SK-N-SH (cell line): ENCODE measurements around the gene ASCC3. TPM values are rescaled to one million over a fixed set of nuclear protein-coding genes. Genes with fewer than 3 reads are reported as not detected.

Source experiments
- CTCF ChIA-PET: fragments of 300-600, 350-600 bp; formaldehyde crosslinking; extraction: SDS; loops from one replicate; lab custom pipeline; 2021; lab: Yijun Ruan, JAX
- POLR2A ChIA-PET: fragments of 350-600 bp; sonication (Branson Sonifier 250); formaldehyde crosslinking; extraction: SDS; loops from one replicate; lab custom pipeline; 2020; ENCODE audit warnings: antibody characterized with exemption, inconsistent platforms; lab: Yijun Ruan, JAX
- DNase-seq: peaks from one replicate; pipeline ENCODE4 v3.0.0; 2012
- H2AFZ ChIP-seq: fragments of 200-600 bp; sonication (generic); 2 replicates; pipeline ENCODE4 v1.8.1; 2016; ENCODE audit warnings: antibody characterized with exemption, mild to moderate bottlenecking, low read depth
- H3F3A ChIP-seq: fragments of 200-600 bp; sonication (generic); replicated peaks from 2 replicates; pipeline ENCODE3; 2016; ENCODE audit warnings: antibody characterized with exemption, mild to moderate bottlenecking; ENCODE audit not compliant: insufficient read depth
- H3K27ac ChIP-seq, 2 experiments: fragments of 200-500 bp in 1 of 2; fragments of 200-600 bp in 1 of 2; sonication (Bioruptor generic) in 1 of 2; sonication (generic), shearing (Covaris generic) in 1 of 2; 2 replicates each; pipeline versions ENCODE4 v1.5.1 to v1.6.1; 2014 to 2016; ENCODE audit warnings: low read depth in 2 of 2, inconsistent platforms in 1 of 2, low read length in 1 of 2, mild to moderate bottlenecking in 1 of 2, mixed read lengths in 1 of 2
- H3K27me3 ChIP-seq: fragments of 200-600 bp; sonication (generic), shearing (Covaris generic); 2 replicates; pipeline ENCODE4 v1.6.1; 2016; ENCODE audit warnings: mixed run types; ENCODE audit not compliant: insufficient read depth
- H3K36me3 ChIP-seq, 2 experiments: fragments of 200-500 bp in 1 of 2; fragments of 200-600 bp in 1 of 2; sonication (Bioruptor generic) in 1 of 2; sonication (generic) in 1 of 2; replicated peaks in 1 of 2; 2 replicates each; pipeline versions ENCODE3 to v1.5.1; 2014 to 2016; ENCODE audit warnings: low read length in 1 of 2, mild to moderate bottlenecking in 1 of 2; ENCODE audit not compliant: insufficient read depth in 2 of 2, control insufficient read depth in 1 of 2
- H3K4me1 ChIP-seq, 2 experiments: fragments of 200-500 bp in 1 of 2; fragments of 200-600 bp in 1 of 2; sonication (Bioruptor generic) in 1 of 2; sonication (generic), shearing (Covaris generic) in 1 of 2; 2 replicates each; pipeline versions ENCODE4 v1.5.1 to v1.6.1; 2014 to 2016; ENCODE audit warnings: low read depth in 1 of 2, low read length in 1 of 2, mixed run types in 1 of 2; ENCODE audit not compliant: insufficient read depth in 2 of 2, control insufficient read depth in 1 of 2
- H3K4me2 ChIP-seq: fragments of 200-600 bp; sonication (generic), shearing (Covaris generic); 2 replicates; pipeline ENCODE4 v1.6.1; 2017; ENCODE audit warnings: mixed run types
- H3K4me3 ChIP-seq, 2 experiments: fragments of 200-500 bp in 1 of 2; fragments of 200-600 bp in 1 of 2; sonication (Bioruptor generic) in 1 of 2; sonication (generic), shearing (Covaris generic) in 1 of 2; 2 replicates each; pipeline versions ENCODE4 v1.5.1 to v1.8.1; 2014 to 2016; ENCODE audit warnings: low read depth in 2 of 2, inconsistent platforms in 1 of 2, low read length in 1 of 2, mild to moderate bottlenecking in 1 of 2, mixed read lengths in 1 of 2, moderate library complexity in 1 of 2
- H3K79me2 ChIP-seq: fragments of 200-600 bp; sonication (generic); 2 replicates; pipeline ENCODE4 v1.8.1; 2017; ENCODE audit warnings: mild to moderate bottlenecking; ENCODE audit not compliant: insufficient read depth
- H3K9ac ChIP-seq: fragments of 200-600 bp; sonication (generic); 2 replicates; pipeline ENCODE4 v1.6.1; 2017; ENCODE audit warnings: mixed run types
- H3K9me2 ChIP-seq: fragments of 200-600 bp; sonication (generic); 2 replicates; pipeline ENCODE4 v1.6.1; 2017; ENCODE audit warnings: mixed run types
- H3K9me3 ChIP-seq: fragments of 200-600 bp; sonication (generic); 2 replicates; pipeline ENCODE4 v1.6.1; 2017; ENCODE audit warnings: mixed run types, mild to moderate bottlenecking, moderate library complexity
- H4K20me1 ChIP-seq: fragments of 200-600 bp; sonication (generic); 2 replicates; pipeline ENCODE4 v1.6.1; 2017; ENCODE audit warnings: mild to moderate bottlenecking, mixed run types; ENCODE audit not compliant: insufficient read depth
- EP300 ChIP-seq, 2 experiments: IDR thresholded peaks; 2 replicates each; pipeline versions ENCODE4 v1.4.0 to v1.6.1; 2012; ENCODE audit warnings: borderline replicate concordance in 1 of 2, low read depth in 1 of 2, low read length in 1 of 2
- FOXM1 ChIP-seq: IDR thresholded peaks from 2 replicates; pipeline ENCODE4 v1.4.0; 2012; ENCODE audit warnings: low read depth, mild to moderate bottlenecking
- MEF2A ChIP-seq: IDR thresholded peaks from 2 replicates; pipeline ENCODE4 v1.4.0; 2012; ENCODE audit warnings: low read depth, borderline replicate concordance
- RAD21 ChIP-seq: IDR thresholded peaks from 2 replicates; pipeline ENCODE4 v1.6.1; 2012; ENCODE audit warnings: mild to moderate bottlenecking, low read length
- RCOR1 ChIP-seq: fragments of 150-350 bp; IDR thresholded peaks from 2 replicates; pipeline ENCODE4 v1.6.1; 2017; ENCODE audit warnings: antibody characterized with exemption, low read length
- RFX5 ChIP-seq: IDR thresholded peaks from 2 replicates; pipeline ENCODE4 v1.6.1; 2012; ENCODE audit warnings: mild to moderate bottlenecking, improper control_type of control experiment, low read length
- SMC3 ChIP-seq: IDR thresholded peaks from 2 replicates; pipeline ENCODE4 v1.6.1; 2012; ENCODE audit warnings: low read depth, low read length, improper control_type of control experiment
- TAF1 ChIP-seq: IDR thresholded peaks from 2 replicates; pipeline ENCODE4 v1.6.1; 2012; ENCODE audit warnings: low read depth, mild to moderate bottlenecking, low read length, moderate library complexity, borderline replicate concordance
- TCF12 ChIP-seq: IDR thresholded peaks from 2 replicates; pipeline ENCODE4 v1.4.0; 2012
- WGBS: methylation state at CpG from one replicate; pipeline ENCODE4 v1.1.6; 2017; ENCODE audit warnings: low lambda C conversion rate; 5-methylcytosine and 5-hydroxymethylcytosine counted together
- polyA plus RNA-seq, 3 experiments: library from polyadenylated mRNA; depleted of rRNA; stranded (reverse); fragments of >200 nt; gene quantifications; 2 replicates each; pipeline ENCODE4 v1.2.3, GENCODE V29; 2012
- TF ChIP-seq, protein P1 (sequence below): IDR thresholded peaks from 2 replicates; pipeline ENCODE4 v1.6.1; 2012; ENCODE audit warnings: mild to moderate bottlenecking, low read depth, low read length, moderate library complexity
- TF ChIP-seq, protein P2 (sequence below): fragments of 150-350 bp; IDR thresholded peaks from 2 replicates; pipeline ENCODE4 v1.6.1; 2016; ENCODE audit warnings: mild to moderate bottlenecking, low read depth, low read length
- TF ChIP-seq, protein P3 (sequence below): IDR thresholded peaks from 2 replicates; pipeline ENCODE4 v1.4.0; 2012; ENCODE audit warnings: low read depth, borderline replicate concordance

The ASCC3 gene
- polyA plus RNA-seq, 1 of the 3 experiments (the other 2 are of a cell fraction): 17.9 TPM

DNA sequence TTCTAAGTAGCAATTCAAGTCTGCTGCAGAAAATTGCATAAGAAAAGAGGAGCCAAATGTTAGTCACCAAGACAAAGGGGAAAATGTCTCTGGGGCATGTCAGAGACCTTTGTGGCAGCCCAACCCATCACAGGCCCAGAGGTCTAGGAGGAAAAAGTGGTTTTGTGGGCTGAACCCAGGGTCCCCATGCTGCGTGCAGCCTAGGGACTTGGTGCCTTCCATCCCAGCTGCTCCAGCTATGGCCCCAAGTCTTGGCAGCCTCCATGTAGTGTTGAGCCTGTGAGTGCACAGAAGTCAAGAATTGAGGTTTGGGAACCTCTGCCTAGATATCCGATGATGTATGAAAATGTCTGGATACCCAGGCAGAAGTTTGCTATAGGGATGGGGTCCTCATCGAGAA lies 181.1 kb downstream of the ASCC3 start:
- Histone ChIP-seq H3K36me3 (peaks cover 0 to 22% of the 10 kb centered on the region in 2 experiments), H3K4me3 (no peak overlapping the region), H3K9ac (no peak overlapping the region), H3K4me1 (no peaks in the 10 kb centered on the region), H3F3A (no peaks in the 10 kb centered on the region), H4K20me1 (no peaks in the 10 kb centered on the region), H3K9me3 (no peaks in the 10 kb centered on the region), H3K4me2 (no peak overlapping the region), H2AFZ (no peak overlapping the region), H3K27ac (no peak overlapping the region), H3K27me3 (no peaks in the 10 kb centered on the region), H3K79me2 (peaks cover 3% of the 10 kb centered on the region; the same call in 1 of the 2 replicates), H3K9me2 (no peaks in the 10 kb centered on the region; the same call in 1 of the 2 replicates)
- TF ChIP-seq MEF2A: no peak
- TF ChIP-seq RAD21: no peak
- WGBS: 100% methylated on average over 3 of the region's 3 CpGs
- no peak for DNase-seq
- ChIA-PET POLR2A (no interaction called here), CTCF (no interaction called here)

DNA sequence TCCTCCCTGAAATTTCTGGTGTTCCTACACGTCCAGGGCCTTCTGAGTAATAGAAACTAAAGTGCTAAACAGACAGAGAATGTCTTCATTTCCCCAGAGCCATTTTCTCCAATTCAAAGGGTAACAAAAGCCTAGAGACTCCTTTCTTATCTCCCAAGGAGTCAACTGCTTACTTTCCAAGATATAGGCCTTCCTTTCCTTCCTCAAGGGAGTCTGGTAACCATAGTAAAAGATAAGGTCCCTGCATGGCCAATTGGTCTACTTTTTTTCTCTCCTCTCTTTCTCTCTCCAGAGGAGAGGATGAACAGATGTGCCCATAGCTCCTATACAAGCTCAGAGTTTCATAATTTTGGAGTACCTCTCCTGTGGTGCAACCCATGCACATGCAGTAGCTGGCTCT lies 185.7 kb downstream of the ASCC3 start:
- no peaks in the 10 kb centered on the region for H4K20me1 ChIP-seq
- H3K9me2 ChIP-seq: no peaks in the 10 kb centered on the region; the same call in 1 of the 2 replicates
- TF ChIP-seq SMC3: no peak
- no peak for TF ChIP-seq FOXM1
- TF ChIP-seq RCOR1: no peak
- TF ChIP-seq MEF2A: no peak
- TF ChIP-seq EP300 (IDR thresholded peaks at IDR 0.05; ENCODE audit: borderline replicate concordance in 1 of 2, low read depth in 1 of 2, low read length in 1 of 2): no peak
- no peaks in the 10 kb centered on the region for H3F3A ChIP-seq
- no peak overlapping the region for H3K9ac ChIP-seq
- H3K4me2 ChIP-seq: no peak overlapping the region
- H3K27ac ChIP-seq: no peak overlapping the region
- no peaks in the 10 kb centered on the region for H3K9me3 ChIP-seq
- whole genome bisulfite sequencing: 85% methylated on average over 1 of the region's 1 CpG
- H3K36me3 ChIP-seq: peaks cover 0 to 14% of the 10 kb centered on the region in 2 experiments
- CTCF ChIA-PET: interaction anchor here (0.7 kb wide), 1 partner anchor 19 kb away, joined by 3 read pairs; no protein-coding TSS in a partner anchor
- H3K79me2 ChIP-seq: no peaks in the 10 kb centered on the region
- POLR2A ChIA-PET: no interaction called here
- H3K4me1 ChIP-seq: no peaks in the 10 kb centered on the region; a peak in 1 of 4 replicates
- H2AFZ ChIP-seq: no peak overlapping the region
- DNase-seq: no peak
- H3K4me3 ChIP-seq: no peak overlapping the region
- H3K27me3 ChIP-seq: no peaks in the 10 kb centered on the region

DNA sequence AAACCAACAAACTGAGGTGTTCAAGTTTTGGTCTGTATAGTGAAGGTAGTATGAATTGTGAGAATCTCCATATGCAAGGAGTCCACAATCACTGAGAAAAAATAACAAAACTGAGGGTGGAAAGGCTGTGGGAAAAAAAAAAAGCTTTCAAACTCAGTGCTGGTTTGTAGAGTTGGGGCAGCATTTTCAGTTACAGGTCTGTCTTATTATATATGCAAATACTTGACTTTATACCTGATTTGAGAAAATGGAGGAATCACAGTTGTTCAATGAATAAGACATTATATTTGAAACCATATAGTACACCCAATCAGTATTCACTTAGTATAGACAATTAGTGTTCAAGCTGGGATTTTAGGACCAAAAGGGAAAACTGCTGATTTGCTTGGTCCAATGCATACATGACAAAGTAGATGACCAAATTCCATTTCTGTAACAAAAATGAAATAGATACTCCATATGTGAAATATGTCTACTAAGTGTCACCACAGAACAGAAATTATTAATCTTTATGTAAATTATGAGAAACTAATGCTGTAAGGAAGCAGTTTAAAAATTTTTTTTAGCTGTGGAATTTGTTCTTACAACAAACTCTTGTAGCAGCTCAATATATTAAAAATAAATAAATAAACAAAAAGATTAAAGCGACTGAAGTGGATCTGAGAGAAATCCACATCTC lies 187.7 kb downstream of the ASCC3 start:
- ChIA-PET CTCF (interaction anchor here (0.6 kb wide), 1 partner anchor 1306 kb away, joined by 3 read pairs; no protein-coding TSS in a partner anchor), POLR2A (interaction anchor here (0.6 kb wide), 1 partner anchor 272 kb away, joined by 4 read pairs; no protein-coding TSS in a partner anchor)
- no peaks in the 10 kb centered on the region for H3K27me3 ChIP-seq
- H3K36me3 ChIP-seq: peaks cover 0 to 10% of the 10 kb centered on the region in 2 experiments
- no peak for DNase-seq
- H3K9ac ChIP-seq: no peak overlapping the region
- H3F3A ChIP-seq: no peaks in the 10 kb centered on the region
- H3K4me1 ChIP-seq: no peaks in the 10 kb centered on the region; a peak in 1 of 4 replicates
- no peaks in the 10 kb centered on the region; the same call in 1 of the 2 replicates for H3K9me2 ChIP-seq
- no peaks in the 10 kb centered on the region for H4K20me1 ChIP-seq
- no peak overlapping the region for H2AFZ ChIP-seq
- H3K4me3 ChIP-seq: no peak overlapping the region
- H3K9me3 ChIP-seq: no peaks in the 10 kb centered on the region
- 97% methylated on average over 1 of the region's 1 CpG for WGBS
- H3K4me2 ChIP-seq: no peak overlapping the region
- no peak overlapping the region for H3K27ac ChIP-seq
- H3K79me2 ChIP-seq: no peaks in the 10 kb centered on the region
- TF ChIP-seq RFX5 (no peak), EP300 (IDR thresholded peaks at IDR 0.05; ENCODE audit: borderline replicate concordance in 1 of 2, low read depth in 1 of 2, low read length in 1 of 2) (no peak), TAF1 (no peak), MEF2A (no peak), TCF12 (no peak), RAD21 (no peak)
- TF ChIP-seq, protein P1, sequence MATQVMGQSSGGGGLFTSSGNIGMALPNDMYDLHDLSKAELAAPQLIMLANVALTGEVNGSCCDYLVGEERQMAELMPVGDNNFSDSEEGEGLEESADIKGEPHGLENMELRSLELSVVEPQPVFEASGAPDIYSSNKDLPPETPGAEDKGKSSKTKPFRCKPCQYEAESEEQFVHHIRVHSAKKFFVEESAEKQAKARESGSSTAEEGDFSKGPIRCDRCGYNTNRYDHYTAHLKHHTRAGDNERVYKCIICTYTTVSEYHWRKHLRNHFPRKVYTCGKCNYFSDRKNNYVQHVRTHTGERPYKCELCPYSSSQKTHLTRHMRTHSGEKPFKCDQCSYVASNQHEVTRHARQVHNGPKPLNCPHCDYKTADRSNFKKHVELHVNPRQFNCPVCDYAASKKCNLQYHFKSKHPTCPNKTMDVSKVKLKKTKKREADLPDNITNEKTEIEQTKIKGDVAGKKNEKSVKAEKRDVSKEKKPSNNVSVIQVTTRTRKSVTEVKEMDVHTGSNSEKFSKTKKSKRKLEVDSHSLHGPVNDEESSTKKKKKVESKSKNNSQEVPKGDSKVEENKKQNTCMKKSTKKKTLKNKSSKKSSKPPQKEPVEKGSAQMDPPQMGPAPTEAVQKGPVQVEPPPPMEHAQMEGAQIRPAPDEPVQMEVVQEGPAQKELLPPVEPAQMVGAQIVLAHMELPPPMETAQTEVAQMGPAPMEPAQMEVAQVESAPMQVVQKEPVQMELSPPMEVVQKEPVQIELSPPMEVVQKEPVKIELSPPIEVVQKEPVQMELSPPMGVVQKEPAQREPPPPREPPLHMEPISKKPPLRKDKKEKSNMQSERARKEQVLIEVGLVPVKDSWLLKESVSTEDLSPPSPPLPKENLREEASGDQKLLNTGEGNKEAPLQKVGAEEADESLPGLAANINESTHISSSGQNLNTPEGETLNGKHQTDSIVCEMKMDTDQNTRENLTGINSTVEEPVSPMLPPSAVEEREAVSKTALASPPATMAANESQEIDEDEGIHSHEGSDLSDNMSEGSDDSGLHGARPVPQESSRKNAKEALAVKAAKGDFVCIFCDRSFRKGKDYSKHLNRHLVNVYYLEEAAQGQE: no peak
- TF ChIP-seq, protein P2, sequence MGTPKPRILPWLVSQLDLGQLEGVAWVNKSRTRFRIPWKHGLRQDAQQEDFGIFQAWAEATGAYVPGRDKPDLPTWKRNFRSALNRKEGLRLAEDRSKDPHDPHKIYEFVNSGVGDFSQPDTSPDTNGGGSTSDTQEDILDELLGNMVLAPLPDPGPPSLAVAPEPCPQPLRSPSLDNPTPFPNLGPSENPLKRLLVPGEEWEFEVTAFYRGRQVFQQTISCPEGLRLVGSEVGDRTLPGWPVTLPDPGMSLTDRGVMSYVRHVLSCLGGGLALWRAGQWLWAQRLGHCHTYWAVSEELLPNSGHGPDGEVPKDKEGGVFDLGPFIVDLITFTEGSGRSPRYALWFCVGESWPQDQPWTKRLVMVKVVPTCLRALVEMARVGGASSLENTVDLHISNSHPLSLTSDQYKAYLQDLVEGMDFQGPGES: no peak
- TF ChIP-seq, protein P3, sequence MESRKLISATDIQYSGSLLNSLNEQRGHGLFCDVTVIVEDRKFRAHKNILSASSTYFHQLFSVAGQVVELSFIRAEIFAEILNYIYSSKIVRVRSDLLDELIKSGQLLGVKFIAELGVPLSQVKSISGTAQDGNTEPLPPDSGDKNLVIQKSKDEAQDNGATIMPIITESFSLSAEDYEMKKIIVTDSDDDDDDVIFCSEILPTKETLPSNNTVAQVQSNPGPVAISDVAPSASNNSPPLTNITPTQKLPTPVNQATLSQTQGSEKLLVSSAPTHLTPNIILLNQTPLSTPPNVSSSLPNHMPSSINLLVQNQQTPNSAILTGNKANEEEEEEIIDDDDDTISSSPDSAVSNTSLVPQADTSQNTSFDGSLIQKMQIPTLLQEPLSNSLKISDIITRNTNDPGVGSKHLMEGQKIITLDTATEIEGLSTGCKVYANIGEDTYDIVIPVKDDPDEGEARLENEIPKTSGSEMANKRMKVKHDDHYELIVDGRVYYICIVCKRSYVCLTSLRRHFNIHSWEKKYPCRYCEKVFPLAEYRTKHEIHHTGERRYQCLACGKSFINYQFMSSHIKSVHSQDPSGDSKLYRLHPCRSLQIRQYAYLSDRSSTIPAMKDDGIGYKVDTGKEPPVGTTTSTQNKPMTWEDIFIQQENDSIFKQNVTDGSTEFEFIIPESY: no peak
